Body of pancreas (tissue), 4 donors: ENCODE measurements around the gene KRT32. TPM values are rescaled to one million over a fixed set of nuclear protein-coding genes. Genes with fewer than 3 reads are reported as not detected.

Experiments
- ATAC-seq: fragments of 150-250 bp; one replicate; pipeline ENCODE4 v1.9.1; 2016
- DNase-seq, 4 donors: peaks; one replicate each; pipeline ENCODE4 v3.0.0-alpha.2; 2019
- H3K27ac ChIP-seq, 4 donors: fragments of 200-600 bp; sonication (generic); 1 replicate in 3 of 4; 2 replicates in 1 of 4; pipeline versions ENCODE4 v1.5.1 to v1.6.1; 2016 to 2019; ENCODE audit warnings: mild to moderate bottlenecking in 1 of 4, mixed read lengths in 1 of 4, moderate library complexity in 1 of 4
- H3K27me3 ChIP-seq, 2 donors: fragments of 200-600 bp; sonication (generic); one replicate each; pipeline ENCODE4 v1.6.0; 2016; ENCODE audit warnings: mild to moderate bottlenecking in 1 of 2
- H3K36me3 ChIP-seq, 2 donors: fragments of 200-600 bp; sonication (generic); replicated peaks in 1 of 2; 2 replicates each; pipeline ENCODE4 v1.5.1; 2016; ENCODE audit warnings: low read depth in 2 of 2; ENCODE audit not compliant: insufficient read depth in 1 of 2
- H3K4me1 ChIP-seq: fragments of 200-600 bp; sonication (generic); one replicate; pipeline ENCODE4 v1.6.0; 2016
- H3K4me3 ChIP-seq, 2 donors: fragments of 200-600 bp; sonication (generic); 1 replicate in 1 of 2; 2 replicates in 1 of 2; pipeline ENCODE4 v1.5.1; 2016 to 2019
- H3K9me3 ChIP-seq, 3 donors: fragments of 200-600 bp; sonication (generic); 1 replicate in 2 of 3; 2 replicates in 1 of 3; pipeline ENCODE4 v1.5.1; 2016
- POLR2A ChIP-seq, 3 donors: fragments of 450-650 bp; IDR thresholded peaks; one replicate each; pipeline ENCODE4 v1.6.1; 2016; ENCODE audit warnings: antibody characterized with exemption in 3 of 3, mild to moderate bottlenecking in 2 of 3
- WGBS, 2 donors: methylation state at CpG; one replicate each; pipeline ENCODE4 v1.1.5; 2017; 5-methylcytosine and 5-hydroxymethylcytosine counted together
- intact Hi-C: fragments of 100-400 bp; cut with DNase I; formaldehyde crosslinking; loops from one replicate; pipeline ENCODE4 v1.15.1; 2023
- total RNA-seq, 2 donors: library from RNA; depleted of rRNA; stranded (reverse); fragments of >200 nt; gene quantifications; one replicate each; pipeline ENCODE4 v1.1.0, GENCODE V29; 2016
- TF ChIP-seq, protein P1 (sequence below), 7 experiments: fragments of 450-650 bp in 4 of 7; fragments of 200-600 bp in 3 of 7; sonication (generic) in 3 of 7; IDR thresholded peaks; one replicate each; pipeline ENCODE4 v1.5.1; 2016 to 2019; ENCODE audit warnings: antibody characterized with exemption in 7 of 7

Gene KRT32
- total RNA-seq, 2 donors from 2014 or later = not detected

DNA sequence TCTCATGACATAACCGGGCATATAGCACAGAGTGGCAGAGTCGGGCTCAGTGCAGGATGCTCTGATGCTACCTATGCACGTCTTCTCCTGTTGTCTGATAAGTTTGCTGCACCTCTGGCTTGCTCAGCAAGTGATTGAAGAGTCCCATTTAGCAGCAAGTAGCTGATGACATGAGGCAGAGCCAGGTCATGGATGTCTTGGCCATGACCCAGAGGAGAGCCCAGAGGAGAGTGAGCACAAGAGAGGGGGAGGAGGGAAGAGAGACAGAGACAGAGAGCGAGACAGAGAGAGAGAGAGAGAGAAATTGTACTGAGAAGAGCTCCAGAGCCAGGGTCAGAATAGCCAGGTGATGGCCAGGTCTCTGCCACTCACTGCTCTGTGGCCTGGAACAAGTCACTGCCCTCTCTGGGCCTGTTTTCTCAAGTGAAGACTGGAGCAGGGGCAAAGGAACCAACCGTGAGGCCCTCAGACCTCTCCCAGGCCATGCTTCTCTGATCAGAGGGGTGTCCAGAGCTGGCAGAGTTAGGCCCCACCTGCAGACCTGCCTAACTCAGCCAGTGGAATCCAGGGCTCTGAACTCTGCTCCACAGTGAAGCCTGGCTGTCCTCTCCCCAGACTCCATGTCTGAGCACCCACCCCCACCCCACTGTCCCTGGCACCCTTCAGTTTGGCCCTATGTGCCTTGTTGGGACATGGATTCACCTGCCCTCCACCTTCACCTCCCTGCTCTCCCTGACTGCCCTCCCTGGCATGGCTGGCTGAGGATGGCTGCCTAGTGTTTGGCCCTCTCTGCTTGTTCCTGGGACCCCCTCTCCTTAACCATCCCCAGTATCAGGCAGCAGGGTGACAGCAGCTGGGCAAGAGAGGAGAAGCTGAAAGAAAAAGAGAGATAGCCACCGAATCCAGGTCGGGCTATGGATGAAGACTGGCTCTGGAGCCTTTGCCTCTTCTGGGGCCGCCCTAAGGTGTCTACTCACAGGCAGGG lies 18.0 kb upstream of the KRT32 start:
- Histone ChIP-seq H3K27ac (no peak overlapping the region), H3K36me3 (no peaks in the 10 kb centered on the region), H3K9me3 (no peaks in the 10 kb centered on the region), H3K4me3 (no peak overlapping the region), H3K27me3 (no peaks in the 10 kb centered on the region), H3K4me1 (no peaks in the 10 kb centered on the region)
- 70 to 74% methylated on average over 6 to 8 of the region's 8 CpGs for WGBS, 2 donors
- TF ChIP-seq, protein P1, sequence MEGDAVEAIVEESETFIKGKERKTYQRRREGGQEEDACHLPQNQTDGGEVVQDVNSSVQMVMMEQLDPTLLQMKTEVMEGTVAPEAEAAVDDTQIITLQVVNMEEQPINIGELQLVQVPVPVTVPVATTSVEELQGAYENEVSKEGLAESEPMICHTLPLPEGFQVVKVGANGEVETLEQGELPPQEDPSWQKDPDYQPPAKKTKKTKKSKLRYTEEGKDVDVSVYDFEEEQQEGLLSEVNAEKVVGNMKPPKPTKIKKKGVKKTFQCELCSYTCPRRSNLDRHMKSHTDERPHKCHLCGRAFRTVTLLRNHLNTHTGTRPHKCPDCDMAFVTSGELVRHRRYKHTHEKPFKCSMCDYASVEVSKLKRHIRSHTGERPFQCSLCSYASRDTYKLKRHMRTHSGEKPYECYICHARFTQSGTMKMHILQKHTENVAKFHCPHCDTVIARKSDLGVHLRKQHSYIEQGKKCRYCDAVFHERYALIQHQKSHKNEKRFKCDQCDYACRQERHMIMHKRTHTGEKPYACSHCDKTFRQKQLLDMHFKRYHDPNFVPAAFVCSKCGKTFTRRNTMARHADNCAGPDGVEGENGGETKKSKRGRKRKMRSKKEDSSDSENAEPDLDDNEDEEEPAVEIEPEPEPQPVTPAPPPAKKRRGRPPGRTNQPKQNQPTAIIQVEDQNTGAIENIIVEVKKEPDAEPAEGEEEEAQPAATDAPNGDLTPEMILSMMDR (IDR thresholded peaks at IDR 0.05) = no peak
- TF ChIP-seq POLR2A (IDR thresholded peaks at IDR 0.05) = no peak
- ATAC-seq (no peak), DNase-seq (no peak)
- intact Hi-C loops = no loop called here

GRCh38 chr17:41483991-41484826 lies 17.0 kb upstream of the KRT32 start:
- no peak overlapping the region for H3K4me3 ChIP-seq
- no peaks in the 10 kb centered on the region for H3K4me1 ChIP-seq
- WGBS, 2 donors = 64 to 69% methylated on average over 7 of the region's 7 CpGs
- no peak overlapping the region for H3K27ac ChIP-seq
- intact Hi-C loops = no loop called here
- H3K36me3 ChIP-seq = no peaks in the 10 kb centered on the region
- no peak for DNase-seq
- no peak for TF ChIP-seq POLR2A (IDR thresholded peaks at IDR 0.05)
- TF ChIP-seq, protein P1 (IDR thresholded peaks at IDR 0.05) = no peak
- no peaks in the 10 kb centered on the region for H3K9me3 ChIP-seq
- H3K27me3 ChIP-seq = no peaks in the 10 kb centered on the region
- no peak for ATAC-seq

- no peaks in the 10 kb centered on the region for H3K36me3 ChIP-seq
- no peak overlapping the region for H3K4me3 ChIP-seq
- TF ChIP-seq POLR2A (IDR thresholded peaks at IDR 0.05) = no peak
- TF ChIP-seq, protein P1 (IDR thresholded peaks at IDR 0.05) = no peak
- no peaks in the 10 kb centered on the region for H3K9me3 ChIP-seq
- no peaks in the 10 kb centered on the region for H3K27me3 ChIP-seq
- no peak overlapping the region for H3K27ac ChIP-seq
- H3K4me1 ChIP-seq = no peaks in the 10 kb centered on the region
- intact Hi-C loops = no loop called here
- DNase-seq (no peak), ATAC-seq (no peak)
- 44 to 60% methylated on average over 9 of the region's 9 CpGs for WGBS, 2 donors
These were observed 16.3 kb upstream of the KRT32 start for GRCh38 chr17:41483531-41483930.

DNA sequence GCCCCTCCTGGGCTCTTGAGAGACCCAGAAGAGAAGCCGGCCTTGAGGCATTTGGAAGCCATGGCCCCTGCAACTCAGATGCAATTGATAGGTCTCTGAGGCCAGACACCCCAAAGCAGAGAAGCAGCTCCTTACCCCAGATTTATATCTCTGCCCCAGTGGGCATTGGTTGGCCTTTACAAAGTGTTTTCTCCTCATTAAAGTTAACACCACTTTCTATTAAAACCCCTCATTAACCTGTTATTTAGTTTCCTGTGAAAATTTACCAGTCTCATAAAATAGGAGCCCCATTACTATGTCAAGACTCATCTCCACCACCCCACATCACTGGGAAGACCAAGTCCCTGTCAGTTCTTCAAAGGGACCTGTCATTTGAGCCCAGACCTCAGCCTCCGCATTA lies 13.8 kb upstream of the KRT32 start, which contains the start of gene KRT35:
TSS of gene KRT35 (minus strand) at position 116 of the 400 bp plus-strand sequence. CDS start at position 62, 54 bp downstream.
- Histone ChIP-seq H3K4me3 (no peak within 1 kb of the TSS), H3K4me1 (no peaks in the 10 kb centered on the region), H3K27ac (no peak within 1 kb of the TSS), H3K36me3 (no peaks in the 10 kb centered on the region), H3K9me3 (no peaks in the 10 kb centered on the region), H3K27me3 (no peaks in the 10 kb centered on the region)
- TF ChIP-seq POLR2A (IDR thresholded peaks at IDR 0.05) = no peak
- TF ChIP-seq, protein P1 (IDR thresholded peaks at IDR 0.05) = no peak
- intact Hi-C loops = no loop called here
- DNase-seq (no peak), ATAC-seq (no peak)
- 89 to 95% methylated on average over 2 of the region's 2 CpGs for WGBS, 2 donors
